Panc1 (cell line): Measurements from ENCODE around the gene E4F1. TPM values are rescaled to one million over a fixed set of nuclear protein-coding genes. Genes with fewer than 3 reads are reported as not detected.

Source experiments
- ATAC-seq: fragments of 200-7000 bp; cut with Tn5 transposase; 2 replicates; pipeline ENCODE4 v1.9.1; 2020; ENCODE audit warnings: mild to moderate bottlenecking, moderate library complexity
- BruUV-seq: library from RNA; stranded (reverse); fragments of 400-500 nt; replicated peaks from 2 replicates; lab custom pipeline; 2021; lab: Mats Ljungman, UMichigan
- CTCF ChIA-PET: fragments of 300-600 bp; sonication (Branson Sonifier 250); formaldehyde crosslinking; loops from one replicate; lab custom pipeline; 2022; ENCODE audit warnings: antibody characterized with exemption; lab: Charles Lee
- POLR2A ChIA-PET: fragments of 300-600 bp; sonication (Branson Sonifier 250); formaldehyde crosslinking; loops from one replicate; lab custom pipeline; 2022; ENCODE audit warnings: antibody characterized with exemption; lab: Charles Lee
- DNase-seq: peaks from one replicate; pipeline ENCODE4 v3.0.0-alpha.2; 2010; ENCODE audit warnings: low read depth, low spot score
- H3K27ac ChIP-seq: 2 replicates; pipeline ENCODE4 v1.5.1; 2011; ENCODE audit warnings: mild to moderate bottlenecking, low read length, inconsistent platforms
- H3K27me3 ChIP-seq: fragments of 200-500 bp; sonication (Bioruptor generic); 2 replicates; pipeline ENCODE4 v1.6.0; 2014; ENCODE audit warnings: low read length, inconsistent platforms; ENCODE audit not compliant: control insufficient read depth, insufficient read depth
- H3K36me3 ChIP-seq: fragments of 200-500 bp; sonication (Bioruptor generic); 2 replicates; pipeline ENCODE4 v1.5.1; 2014; ENCODE audit warnings: inconsistent platforms, mild to moderate bottlenecking, low read length, moderate library complexity; ENCODE audit not compliant: control insufficient read depth, insufficient read depth
- H3K4me1 ChIP-seq: 2 replicates; pipeline ENCODE4 v1.5.1; 2011; ENCODE audit warnings: inconsistent platforms, mild to moderate bottlenecking, low read length, moderate library complexity; ENCODE audit not compliant: control insufficient read depth, insufficient read depth
- H3K4me3 ChIP-seq, 2 experiments: 2 replicates each; pipeline ENCODE4 v1.5.1; 2011 to 2012; ENCODE audit warnings: low read depth in 2 of 2, low read length in 2 of 2, mild to moderate bottlenecking in 2 of 2, inconsistent platforms in 1 of 2, moderate library complexity in 1 of 2
- H3K9me3 ChIP-seq: fragments of 200-500 bp; sonication (Bioruptor generic); 2 replicates; pipeline ENCODE4 v1.5.1; 2014; ENCODE audit warnings: low read depth, mild to moderate bottlenecking, inconsistent platforms, low read length, moderate library complexity; ENCODE audit not compliant: control insufficient read depth, insufficient read depth
- POLR2AphosphoS5 ChIP-seq: IDR thresholded peaks from 2 replicates; pipeline ENCODE4 v1.6.1; 2012; ENCODE audit warnings: mild to moderate bottlenecking, low read depth, low read length, moderate library complexity
- SIN3A ChIP-seq: IDR thresholded peaks from 2 replicates; pipeline ENCODE4 v1.6.1; 2012; ENCODE audit warnings: low read depth, mild to moderate bottlenecking, low read length, moderate library complexity, borderline replicate concordance; ENCODE audit not compliant: insufficient read depth
- TCF7L2 ChIP-seq: IDR thresholded peaks from 2 replicates; pipeline ENCODE4 v1.6.1; 2011; ENCODE audit warnings: mild to moderate bottlenecking, low read depth, low read length, inconsistent platforms
- in situ Hi-C: cut with HindIII; loops from 2 replicates; pipeline ENCODE4 v1.10.0; 2016; ENCODE audit warnings: low sequenced_read_pairs, low pct_unique_long_range_greater_than_20kb
- intact Hi-C: fragments of 100-400 bp; cut with micrococcal nuclease; formaldehyde crosslinking; loops from one replicate; pipeline ENCODE4 v1.10.0; 2022; ENCODE audit not compliant: unreplicated experiment
- total RNA-seq: library from RNA; stranded (reverse); gene quantifications from one replicate; pipeline ENCODE4 v1.2.1, GENCODE V29; 2021; ENCODE audit not compliant: unreplicated experiment
- TF ChIP-seq, protein P1 (sequence below): fragments of 450-650 bp; IDR thresholded peaks from 2 replicates; pipeline ENCODE4 v1.5.1; 2017; ENCODE audit warnings: mild to moderate bottlenecking
- TF ChIP-seq, protein P2 (sequence below), 2 experiments: IDR thresholded peaks; 2 replicates each; pipeline ENCODE4 v1.6.1; 2011 to 2012; ENCODE audit warnings: low read depth in 2 of 2, control low read depth in 1 of 2, low read length in 1 of 2, mild to moderate bottlenecking in 1 of 2, moderate library complexity in 1 of 2; ENCODE audit not compliant: insufficient read depth in 1 of 2

The E4F1 gene
- total RNA-seq, 1 experiment from 2014 or later: 50.8 TPM

- Histone ChIP-seq H3K4me3 (peak within 1 kb of the TSS; percentile 83 to 94), H3K4me1 (peaks cover 30% of the 10 kb centered on the region), H3K27ac (peak within 1 kb of the TSS; percentile 99), H3K36me3 (peaks cover 3% of the 10 kb centered on the region; the same call in 1 of the 2 replicates), H3K27me3 (no peaks in the 10 kb centered on the region), H3K9me3 (no peaks in the 10 kb centered on the region)
- intact Hi-C loops: no loop called here
- CTCF ChIA-PET: interaction anchor here (0.6 kb wide), 1 partner anchor 120 kb away, joined by 4 read pairs; no protein-coding TSS in a partner anchor
- no peak for TF ChIP-seq SIN3A
- TF ChIP-seq TCF7L2: no peak
- TF ChIP-seq, protein P1, sequence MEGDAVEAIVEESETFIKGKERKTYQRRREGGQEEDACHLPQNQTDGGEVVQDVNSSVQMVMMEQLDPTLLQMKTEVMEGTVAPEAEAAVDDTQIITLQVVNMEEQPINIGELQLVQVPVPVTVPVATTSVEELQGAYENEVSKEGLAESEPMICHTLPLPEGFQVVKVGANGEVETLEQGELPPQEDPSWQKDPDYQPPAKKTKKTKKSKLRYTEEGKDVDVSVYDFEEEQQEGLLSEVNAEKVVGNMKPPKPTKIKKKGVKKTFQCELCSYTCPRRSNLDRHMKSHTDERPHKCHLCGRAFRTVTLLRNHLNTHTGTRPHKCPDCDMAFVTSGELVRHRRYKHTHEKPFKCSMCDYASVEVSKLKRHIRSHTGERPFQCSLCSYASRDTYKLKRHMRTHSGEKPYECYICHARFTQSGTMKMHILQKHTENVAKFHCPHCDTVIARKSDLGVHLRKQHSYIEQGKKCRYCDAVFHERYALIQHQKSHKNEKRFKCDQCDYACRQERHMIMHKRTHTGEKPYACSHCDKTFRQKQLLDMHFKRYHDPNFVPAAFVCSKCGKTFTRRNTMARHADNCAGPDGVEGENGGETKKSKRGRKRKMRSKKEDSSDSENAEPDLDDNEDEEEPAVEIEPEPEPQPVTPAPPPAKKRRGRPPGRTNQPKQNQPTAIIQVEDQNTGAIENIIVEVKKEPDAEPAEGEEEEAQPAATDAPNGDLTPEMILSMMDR: no peak
- TF ChIP-seq, protein P2, sequence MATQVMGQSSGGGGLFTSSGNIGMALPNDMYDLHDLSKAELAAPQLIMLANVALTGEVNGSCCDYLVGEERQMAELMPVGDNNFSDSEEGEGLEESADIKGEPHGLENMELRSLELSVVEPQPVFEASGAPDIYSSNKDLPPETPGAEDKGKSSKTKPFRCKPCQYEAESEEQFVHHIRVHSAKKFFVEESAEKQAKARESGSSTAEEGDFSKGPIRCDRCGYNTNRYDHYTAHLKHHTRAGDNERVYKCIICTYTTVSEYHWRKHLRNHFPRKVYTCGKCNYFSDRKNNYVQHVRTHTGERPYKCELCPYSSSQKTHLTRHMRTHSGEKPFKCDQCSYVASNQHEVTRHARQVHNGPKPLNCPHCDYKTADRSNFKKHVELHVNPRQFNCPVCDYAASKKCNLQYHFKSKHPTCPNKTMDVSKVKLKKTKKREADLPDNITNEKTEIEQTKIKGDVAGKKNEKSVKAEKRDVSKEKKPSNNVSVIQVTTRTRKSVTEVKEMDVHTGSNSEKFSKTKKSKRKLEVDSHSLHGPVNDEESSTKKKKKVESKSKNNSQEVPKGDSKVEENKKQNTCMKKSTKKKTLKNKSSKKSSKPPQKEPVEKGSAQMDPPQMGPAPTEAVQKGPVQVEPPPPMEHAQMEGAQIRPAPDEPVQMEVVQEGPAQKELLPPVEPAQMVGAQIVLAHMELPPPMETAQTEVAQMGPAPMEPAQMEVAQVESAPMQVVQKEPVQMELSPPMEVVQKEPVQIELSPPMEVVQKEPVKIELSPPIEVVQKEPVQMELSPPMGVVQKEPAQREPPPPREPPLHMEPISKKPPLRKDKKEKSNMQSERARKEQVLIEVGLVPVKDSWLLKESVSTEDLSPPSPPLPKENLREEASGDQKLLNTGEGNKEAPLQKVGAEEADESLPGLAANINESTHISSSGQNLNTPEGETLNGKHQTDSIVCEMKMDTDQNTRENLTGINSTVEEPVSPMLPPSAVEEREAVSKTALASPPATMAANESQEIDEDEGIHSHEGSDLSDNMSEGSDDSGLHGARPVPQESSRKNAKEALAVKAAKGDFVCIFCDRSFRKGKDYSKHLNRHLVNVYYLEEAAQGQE (IDR thresholded peaks at IDR 0.05; ENCODE audit: insufficient read depth in 1 of 2, low read depth in 2 of 2, low read length in 1 of 2): no peak
- no peak for TF ChIP-seq POLR2AphosphoS5
- DNase-seq: no peak
- in situ Hi-C loops: no loop called here
- ATAC-seq: peak; percentile 82
- no TSS peak for BruUV-seq
- POLR2A ChIA-PET: interaction anchor here (0.6 to 0.8 kb wide), 4 partner anchors 13 to 271 kb away, joined by 3 read pairs; partner anchors contain the start of gene ECI1
Observed at GRCh38 chr16:2214719-2214968, 8.7 kb upstream of the E4F1 start, which contains the start of gene PGP. PGP (minus strand) TSS chr16:2214840; CDS start chr16:2214777, 63 bp downstream.

DNA sequence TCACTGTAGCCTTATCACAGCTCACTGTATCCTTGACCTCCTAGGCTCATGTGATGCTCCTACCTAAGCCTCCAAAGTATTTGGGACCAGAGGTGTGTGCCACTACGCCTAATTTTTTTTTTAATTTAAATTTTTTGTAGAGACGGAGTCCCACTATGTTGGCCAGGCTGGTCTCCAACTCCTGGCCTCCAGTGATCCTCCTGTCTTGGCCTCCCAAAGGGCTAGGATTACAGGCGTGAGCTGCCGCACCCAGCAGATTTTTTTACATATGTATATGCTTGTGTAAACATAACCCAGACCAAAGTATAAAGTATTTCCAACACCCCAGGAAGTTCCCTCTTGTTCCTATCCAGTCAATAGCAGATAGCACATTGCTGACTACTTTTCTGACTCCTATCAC, 7.1 kb upstream of the E4F1 start:
- no peak for DNase-seq
- ATAC-seq: no peak
- TF ChIP-seq POLR2AphosphoS5 (no peak), TCF7L2 (no peak), SIN3A (no peak)
- TF ChIP-seq, protein P2 (IDR thresholded peaks at IDR 0.05; ENCODE audit: insufficient read depth in 1 of 2, low read depth in 2 of 2, low read length in 1 of 2): no peak
- TF ChIP-seq, protein P1: no peak
- ChIA-PET CTCF (no interaction called here), POLR2A (interaction anchor here (0.6 kb wide), 1 partner anchor 43 kb away, joined by 4 read pairs; no protein-coding TSS in a partner anchor)
- H3K27me3 ChIP-seq: no peaks in the 10 kb centered on the region
- in situ Hi-C loops (no loop called here), intact Hi-C loops (no loop called here)
- BruUV-seq: no TSS peak
- H3K36me3 ChIP-seq: peaks cover 3% of the 10 kb centered on the region; the same call in 1 of the 2 replicates
- peak overlapping the region; percentile 99 for H3K27ac ChIP-seq
- no peaks in the 10 kb centered on the region for H3K9me3 ChIP-seq
- peak overlapping the region; percentile 6 to 94; a peak in 3 of 4 replicates for H3K4me3 ChIP-seq
- peaks cover 17% of the 10 kb centered on the region for H3K4me1 ChIP-seq
